DOHH2 (cell line): Measurements from ENCODE around the gene HDLBP.

ENCODE experiments used
- EZH2phosphoT487 ChIP-seq: fragments of 200-600 bp; sonication (generic); IDR thresholded peaks from 2 replicates; pipeline ENCODE4 v1.6.1; 2017; ENCODE audit warnings: borderline replicate concordance, mild to moderate bottlenecking, antibody characterized with exemption, low read length, moderate library complexity, mixed read lengths
- TF ChIP-seq, protein P1 (sequence below): fragments of 200-600 bp; sonication (generic); IDR thresholded peaks from one replicate; pipeline ENCODE4 v1.5.1; 2014; ENCODE audit warnings: antibody characterized with exemption, mild to moderate bottlenecking, low read depth, low read length; ENCODE audit not compliant: poor library complexity, severe bottlenecking

DNA sequence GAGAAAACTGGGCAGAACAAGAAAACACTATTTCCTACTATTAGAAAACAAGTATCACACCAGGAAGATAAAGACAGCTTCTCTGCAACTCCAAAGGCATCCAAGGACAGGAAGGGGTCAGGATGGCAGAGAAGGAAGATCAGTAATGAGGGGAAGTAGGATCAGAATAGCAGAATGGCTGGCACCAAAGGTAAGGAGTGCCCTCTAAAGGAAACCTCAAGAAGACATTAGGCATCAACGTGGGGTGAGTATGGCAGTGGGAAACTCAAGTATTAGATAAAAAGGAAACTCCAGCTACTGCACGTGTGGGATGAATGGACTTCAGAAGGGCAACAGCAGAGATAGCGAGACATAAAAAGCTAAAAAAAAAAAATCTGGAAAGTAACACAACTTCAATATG lies 25.9 kb downstream of the HDLBP start:
- TF ChIP-seq, protein P1, sequence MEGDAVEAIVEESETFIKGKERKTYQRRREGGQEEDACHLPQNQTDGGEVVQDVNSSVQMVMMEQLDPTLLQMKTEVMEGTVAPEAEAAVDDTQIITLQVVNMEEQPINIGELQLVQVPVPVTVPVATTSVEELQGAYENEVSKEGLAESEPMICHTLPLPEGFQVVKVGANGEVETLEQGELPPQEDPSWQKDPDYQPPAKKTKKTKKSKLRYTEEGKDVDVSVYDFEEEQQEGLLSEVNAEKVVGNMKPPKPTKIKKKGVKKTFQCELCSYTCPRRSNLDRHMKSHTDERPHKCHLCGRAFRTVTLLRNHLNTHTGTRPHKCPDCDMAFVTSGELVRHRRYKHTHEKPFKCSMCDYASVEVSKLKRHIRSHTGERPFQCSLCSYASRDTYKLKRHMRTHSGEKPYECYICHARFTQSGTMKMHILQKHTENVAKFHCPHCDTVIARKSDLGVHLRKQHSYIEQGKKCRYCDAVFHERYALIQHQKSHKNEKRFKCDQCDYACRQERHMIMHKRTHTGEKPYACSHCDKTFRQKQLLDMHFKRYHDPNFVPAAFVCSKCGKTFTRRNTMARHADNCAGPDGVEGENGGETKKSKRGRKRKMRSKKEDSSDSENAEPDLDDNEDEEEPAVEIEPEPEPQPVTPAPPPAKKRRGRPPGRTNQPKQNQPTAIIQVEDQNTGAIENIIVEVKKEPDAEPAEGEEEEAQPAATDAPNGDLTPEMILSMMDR: no peak
- no peak for TF ChIP-seq EZH2phosphoT487
